GM12864 (cell line): ENCODE measurements around the gene PLCH1.

ENCODE experiments used
- DNase-seq: peaks from one replicate; pipeline ENCODE4 v3.0.0-alpha.2; 2011; ENCODE audit warnings: low read depth
- H3K4me3 ChIP-seq: 2 replicates; pipeline ENCODE4 v1.5.1; 2011; ENCODE audit warnings: mild to moderate bottlenecking, low read depth, low read length, control low read depth
- TF ChIP-seq, protein P1 (sequence below): IDR thresholded peaks from 2 replicates; pipeline ENCODE4 v1.5.1; 2011; ENCODE audit warnings: low read depth, mild to moderate bottlenecking, moderate library complexity, low read length, control low read depth, inconsistent platforms; ENCODE audit errors: missing control alignments

Gene PLCH1, protein sequence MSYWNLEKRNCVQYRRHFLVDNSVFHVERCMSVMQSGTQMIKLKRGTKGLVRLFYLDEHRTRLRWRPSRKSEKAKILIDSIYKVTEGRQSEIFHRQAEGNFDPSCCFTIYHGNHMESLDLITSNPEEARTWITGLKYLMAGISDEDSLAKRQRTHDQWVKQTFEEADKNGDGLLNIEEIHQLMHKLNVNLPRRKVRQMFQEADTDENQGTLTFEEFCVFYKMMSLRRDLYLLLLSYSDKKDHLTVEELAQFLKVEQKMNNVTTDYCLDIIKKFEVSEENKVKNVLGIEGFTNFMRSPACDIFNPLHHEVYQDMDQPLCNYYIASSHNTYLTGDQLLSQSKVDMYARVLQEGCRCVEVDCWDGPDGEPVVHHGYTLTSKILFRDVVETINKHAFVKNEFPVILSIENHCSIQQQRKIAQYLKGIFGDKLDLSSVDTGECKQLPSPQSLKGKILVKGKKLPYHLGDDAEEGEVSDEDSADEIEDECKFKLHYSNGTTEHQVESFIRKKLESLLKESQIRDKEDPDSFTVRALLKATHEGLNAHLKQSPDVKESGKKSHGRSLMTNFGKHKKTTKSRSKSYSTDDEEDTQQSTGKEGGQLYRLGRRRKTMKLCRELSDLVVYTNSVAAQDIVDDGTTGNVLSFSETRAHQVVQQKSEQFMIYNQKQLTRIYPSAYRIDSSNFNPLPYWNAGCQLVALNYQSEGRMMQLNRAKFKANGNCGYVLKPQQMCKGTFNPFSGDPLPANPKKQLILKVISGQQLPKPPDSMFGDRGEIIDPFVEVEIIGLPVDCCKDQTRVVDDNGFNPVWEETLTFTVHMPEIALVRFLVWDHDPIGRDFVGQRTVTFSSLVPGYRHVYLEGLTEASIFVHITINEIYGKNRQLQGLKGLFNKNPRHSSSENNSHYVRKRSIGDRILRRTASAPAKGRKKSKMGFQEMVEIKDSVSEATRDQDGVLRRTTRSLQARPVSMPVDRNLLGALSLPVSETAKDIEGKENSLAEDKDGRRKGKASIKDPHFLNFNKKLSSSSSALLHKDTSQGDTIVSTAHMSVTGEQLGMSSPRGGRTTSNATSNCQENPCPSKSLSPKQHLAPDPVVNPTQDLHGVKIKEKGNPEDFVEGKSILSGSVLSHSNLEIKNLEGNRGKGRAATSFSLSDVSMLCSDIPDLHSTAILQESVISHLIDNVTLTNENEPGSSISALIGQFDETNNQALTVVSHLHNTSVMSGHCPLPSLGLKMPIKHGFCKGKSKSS (N-terminal part only)

DNA sequence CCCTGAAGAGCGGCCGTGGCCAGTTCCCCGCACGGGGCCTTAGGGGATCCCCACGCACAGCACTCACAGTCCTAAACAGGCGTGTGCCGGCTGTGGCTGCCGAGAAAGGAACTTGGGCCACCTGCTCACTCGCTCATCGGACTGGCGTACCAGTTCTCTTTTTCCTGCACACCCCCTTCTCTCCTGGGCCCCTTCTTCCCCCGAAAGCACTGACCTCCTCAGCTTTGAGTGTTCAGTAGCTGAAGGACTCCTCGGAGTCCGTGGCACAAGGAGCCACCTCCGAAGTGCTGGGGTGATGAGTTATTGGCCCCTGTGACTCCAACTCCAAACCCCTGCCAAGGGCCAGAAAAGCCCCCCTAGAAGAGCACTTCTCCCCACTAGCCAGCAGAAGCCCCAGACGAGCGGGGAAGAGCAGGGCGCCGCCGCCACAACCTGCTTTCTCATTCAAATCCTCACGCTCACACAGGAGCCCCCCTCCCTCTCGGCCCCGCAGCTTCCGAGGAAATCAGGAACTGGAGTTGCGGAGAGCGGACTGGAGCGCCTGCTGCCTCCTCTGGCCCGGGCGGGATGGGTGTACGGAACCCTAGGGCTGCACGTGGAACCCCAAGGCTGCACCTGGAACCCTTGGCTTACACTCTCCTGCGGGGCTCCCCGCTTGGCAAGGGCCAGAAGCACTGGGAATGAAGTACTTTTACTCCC lies at the start of gene PLCH1:
TSS of gene PLCH1 (minus strand) at position 446 of the 699 bp plus-strand sequence. CDS start 40,847 bp downstream, outside the sequence.
- H3K4me3 ChIP-seq: peak within 1 kb of the TSS; percentile 58
- DNase-seq: no peak
- TF ChIP-seq, protein P1, sequence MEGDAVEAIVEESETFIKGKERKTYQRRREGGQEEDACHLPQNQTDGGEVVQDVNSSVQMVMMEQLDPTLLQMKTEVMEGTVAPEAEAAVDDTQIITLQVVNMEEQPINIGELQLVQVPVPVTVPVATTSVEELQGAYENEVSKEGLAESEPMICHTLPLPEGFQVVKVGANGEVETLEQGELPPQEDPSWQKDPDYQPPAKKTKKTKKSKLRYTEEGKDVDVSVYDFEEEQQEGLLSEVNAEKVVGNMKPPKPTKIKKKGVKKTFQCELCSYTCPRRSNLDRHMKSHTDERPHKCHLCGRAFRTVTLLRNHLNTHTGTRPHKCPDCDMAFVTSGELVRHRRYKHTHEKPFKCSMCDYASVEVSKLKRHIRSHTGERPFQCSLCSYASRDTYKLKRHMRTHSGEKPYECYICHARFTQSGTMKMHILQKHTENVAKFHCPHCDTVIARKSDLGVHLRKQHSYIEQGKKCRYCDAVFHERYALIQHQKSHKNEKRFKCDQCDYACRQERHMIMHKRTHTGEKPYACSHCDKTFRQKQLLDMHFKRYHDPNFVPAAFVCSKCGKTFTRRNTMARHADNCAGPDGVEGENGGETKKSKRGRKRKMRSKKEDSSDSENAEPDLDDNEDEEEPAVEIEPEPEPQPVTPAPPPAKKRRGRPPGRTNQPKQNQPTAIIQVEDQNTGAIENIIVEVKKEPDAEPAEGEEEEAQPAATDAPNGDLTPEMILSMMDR: no peak

DNA sequence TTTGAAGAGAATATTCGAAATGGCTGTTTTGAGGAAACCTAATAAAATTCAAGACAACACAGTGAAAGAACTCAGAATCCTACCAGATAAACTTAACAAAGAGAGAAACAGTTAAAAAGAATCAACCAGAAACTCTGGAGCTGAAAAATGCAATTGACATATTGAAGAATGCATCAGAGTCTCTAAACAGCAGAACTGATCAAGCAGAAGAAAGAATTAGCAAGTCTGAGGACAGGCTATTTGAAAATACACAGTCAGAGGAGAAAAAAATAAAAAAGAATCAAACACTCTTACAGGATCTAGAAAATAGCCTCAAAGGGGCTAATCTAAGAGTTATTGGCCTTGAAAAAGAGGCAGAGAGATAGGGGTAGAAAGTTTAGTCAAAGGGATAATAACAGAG lies 47.7 kb upstream of the PLCH1 start:
- DNase-seq: no peak
- TF ChIP-seq, protein P1: no peak
- H3K4me3 ChIP-seq: no peak overlapping the region

DNA sequence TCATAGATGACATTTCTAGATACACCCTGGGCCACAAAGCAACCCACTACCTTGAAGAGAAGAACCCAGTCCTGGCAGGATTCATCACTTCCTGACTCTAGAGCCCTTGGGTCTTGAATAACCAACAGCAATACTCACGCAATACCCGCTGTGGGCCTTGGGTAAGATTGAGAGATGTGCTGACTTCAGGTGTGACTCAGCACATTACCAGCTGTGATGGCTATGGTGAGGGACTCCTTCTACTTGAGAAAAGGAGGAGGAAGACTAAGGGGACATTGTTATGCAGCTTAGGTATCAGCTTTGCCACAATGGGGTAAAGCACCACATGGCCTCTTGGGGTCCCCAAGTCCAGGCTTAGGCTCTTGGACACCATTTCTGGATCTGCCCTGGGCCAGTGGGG lies 46.3 kb upstream of the PLCH1 start:
- TF ChIP-seq, protein P1: no peak
- no peak for DNase-seq
- no peak overlapping the region for H3K4me3 ChIP-seq

DNA sequence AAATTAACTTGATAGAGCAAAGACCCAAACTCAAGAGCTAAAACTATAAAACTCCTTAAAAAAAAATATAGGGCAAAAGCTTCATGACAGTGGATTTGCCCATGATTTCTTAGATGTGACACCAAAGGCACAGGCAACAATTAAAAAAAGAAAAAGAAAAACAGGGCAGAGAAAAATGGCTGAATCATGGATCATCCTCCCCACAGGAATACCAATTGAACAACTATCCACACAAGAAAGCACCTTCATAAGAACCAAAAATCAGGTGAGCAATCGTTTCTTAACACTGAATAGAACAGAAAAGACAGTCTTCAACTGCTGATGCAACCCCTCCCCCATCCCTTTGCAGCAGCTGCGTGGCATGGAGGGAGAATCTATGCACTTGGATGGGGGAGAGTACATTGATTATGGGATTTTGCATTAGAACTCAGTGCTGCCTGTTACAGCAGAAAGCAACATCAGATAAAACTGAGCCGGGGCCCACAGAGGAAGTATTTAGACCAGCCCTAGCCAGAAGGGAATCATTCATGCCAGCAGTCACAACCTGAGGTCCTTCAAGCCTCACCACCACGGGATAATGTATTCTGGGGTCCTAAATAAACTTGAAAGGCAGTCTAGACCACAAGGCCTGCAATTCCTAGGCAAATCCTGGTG lies 45.5 kb upstream of the PLCH1 start:
- H3K4me3 ChIP-seq: no peak overlapping the region
- TF ChIP-seq, protein P1: no peak
- DNase-seq: no peak

DNA sequence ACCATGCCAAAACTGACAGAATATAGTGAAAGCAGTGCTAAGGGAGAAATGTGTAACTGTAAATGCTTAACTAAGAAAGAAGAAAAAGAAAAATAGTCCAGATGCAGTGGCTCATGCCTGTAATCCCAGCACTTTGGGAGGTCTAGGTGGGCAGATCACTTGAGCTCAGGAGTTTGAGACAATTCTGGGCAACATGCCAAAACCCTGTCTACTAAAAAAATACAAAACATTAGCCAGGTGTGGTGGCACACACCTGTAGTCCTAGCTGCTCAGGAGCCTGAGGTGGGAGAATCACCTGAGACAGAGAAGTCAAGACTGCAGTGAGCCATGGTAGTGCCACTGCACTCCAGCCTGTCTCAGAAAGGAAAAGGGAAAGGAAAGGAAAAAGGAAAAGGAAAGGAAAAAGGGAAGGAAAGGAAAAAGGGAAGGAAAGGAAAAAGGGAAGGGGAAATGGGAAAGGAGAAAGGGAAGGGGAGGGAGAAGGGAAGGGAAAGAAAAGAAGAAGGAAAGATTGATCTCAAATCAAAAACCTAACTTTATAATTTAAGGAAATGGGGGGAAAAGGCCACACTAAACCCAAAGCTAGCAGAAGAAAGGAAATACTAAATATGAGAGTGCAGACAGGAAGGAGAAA lies 40.9 kb upstream of the PLCH1 start:
- TF ChIP-seq, protein P1: no peak
- no peak for DNase-seq
- no peak overlapping the region for H3K4me3 ChIP-seq
